ENCODE data around the gene KRT84.
A peak's percentile ranks its signal among the peaks of the same experiment; 100 is the strongest.

KRT84 gene

GRCh38 chr12:52378091-52378490, 7.4 kb downstream of the KRT84 start:
- no peaks in the 10 kb centered on the region for H3K36me3 ChIP-seq (ENCODE audit: insufficient read depth)
- H4K20me1 ChIP-seq (ENCODE audit: insufficient read depth): no peaks in the 10 kb centered on the region
- no peak overlapping the region for H3K4me2 ChIP-seq
- H3K4me3 ChIP-seq (IDR thresholded peaks at IDR 0.05; ENCODE audit: insufficient read depth, low read depth, low read length): no peak overlapping the region
- H2AFZ ChIP-seq (ENCODE audit: low read depth): no peak overlapping the region
- no peaks in the 10 kb centered on the region for H3K79me2 ChIP-seq (ENCODE audit: insufficient read depth, low read depth)
- TF ChIP-seq, protein P1, sequence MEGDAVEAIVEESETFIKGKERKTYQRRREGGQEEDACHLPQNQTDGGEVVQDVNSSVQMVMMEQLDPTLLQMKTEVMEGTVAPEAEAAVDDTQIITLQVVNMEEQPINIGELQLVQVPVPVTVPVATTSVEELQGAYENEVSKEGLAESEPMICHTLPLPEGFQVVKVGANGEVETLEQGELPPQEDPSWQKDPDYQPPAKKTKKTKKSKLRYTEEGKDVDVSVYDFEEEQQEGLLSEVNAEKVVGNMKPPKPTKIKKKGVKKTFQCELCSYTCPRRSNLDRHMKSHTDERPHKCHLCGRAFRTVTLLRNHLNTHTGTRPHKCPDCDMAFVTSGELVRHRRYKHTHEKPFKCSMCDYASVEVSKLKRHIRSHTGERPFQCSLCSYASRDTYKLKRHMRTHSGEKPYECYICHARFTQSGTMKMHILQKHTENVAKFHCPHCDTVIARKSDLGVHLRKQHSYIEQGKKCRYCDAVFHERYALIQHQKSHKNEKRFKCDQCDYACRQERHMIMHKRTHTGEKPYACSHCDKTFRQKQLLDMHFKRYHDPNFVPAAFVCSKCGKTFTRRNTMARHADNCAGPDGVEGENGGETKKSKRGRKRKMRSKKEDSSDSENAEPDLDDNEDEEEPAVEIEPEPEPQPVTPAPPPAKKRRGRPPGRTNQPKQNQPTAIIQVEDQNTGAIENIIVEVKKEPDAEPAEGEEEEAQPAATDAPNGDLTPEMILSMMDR (conservative IDR thresholded peaks at IDR 0.05; ENCODE audit: low read depth, low read length): no peak
- H3K27me3 ChIP-seq (ENCODE audit: insufficient read depth, low read depth): peaks cover 37% of the 10 kb centered on the region; the same call in 1 of the 2 replicates
- no peak overlapping the region for H3K9ac ChIP-seq
- no peak overlapping the region for H3K27ac ChIP-seq
- H3K4me1 ChIP-seq (ENCODE audit: low read depth, poor library complexity, severe bottlenecking): no peaks in the 10 kb centered on the region

DNA sequence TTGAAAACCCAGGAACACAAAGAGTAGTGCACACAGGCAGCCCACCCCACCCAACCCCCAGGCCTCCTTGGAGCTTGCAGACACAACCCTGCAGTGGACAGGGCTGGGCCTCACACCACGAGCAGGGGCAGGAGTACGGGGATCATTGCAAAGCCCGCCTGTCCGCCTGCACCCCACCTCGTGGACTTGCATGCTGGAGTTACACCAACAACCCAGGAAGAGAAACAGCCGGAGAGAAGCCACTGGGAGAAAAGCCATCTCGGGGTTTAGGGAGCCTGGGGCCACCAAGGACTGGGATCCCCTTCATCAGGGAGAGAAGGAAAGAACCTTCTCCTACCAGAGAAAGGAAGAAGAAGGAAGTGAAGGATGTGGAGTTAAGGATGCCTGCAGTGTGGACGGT, 8.2 kb downstream of the KRT84 start:
- H3K79me2 ChIP-seq (ENCODE audit: insufficient read depth, low read depth): no peaks in the 10 kb centered on the region
- TF ChIP-seq, protein P1 (conservative IDR thresholded peaks at IDR 0.05; ENCODE audit: low read depth, low read length): no peak
- no peak overlapping the region for H3K9ac ChIP-seq
- no peak overlapping the region for H3K4me3 ChIP-seq (IDR thresholded peaks at IDR 0.05; ENCODE audit: insufficient read depth, low read depth, low read length)
- H3K36me3 ChIP-seq (ENCODE audit: insufficient read depth): no peaks in the 10 kb centered on the region
- no peaks in the 10 kb centered on the region for H3K4me1 ChIP-seq (ENCODE audit: low read depth, poor library complexity, severe bottlenecking)
- no peak overlapping the region for H3K4me2 ChIP-seq
- no peak overlapping the region for H3K27ac ChIP-seq
- no peak overlapping the region for H2AFZ ChIP-seq (ENCODE audit: low read depth)
- H4K20me1 ChIP-seq (ENCODE audit: insufficient read depth): no peaks in the 10 kb centered on the region
- peaks cover 29% of the 10 kb centered on the region; the same call in 1 of the 2 replicates for H3K27me3 ChIP-seq (ENCODE audit: insufficient read depth, low read depth)

- Histone ChIP-seq H3K9ac (no peak overlapping the region), H3K4me2 (no peak overlapping the region), H3K4me1 (ENCODE audit: low read depth, poor library complexity, severe bottlenecking) (no peaks in the 10 kb centered on the region), H3K36me3 (ENCODE audit: insufficient read depth) (no peaks in the 10 kb centered on the region), H4K20me1 (ENCODE audit: insufficient read depth) (no peaks in the 10 kb centered on the region), H3K4me3 (IDR thresholded peaks at IDR 0.05; ENCODE audit: insufficient read depth, low read depth, low read length) (no peak overlapping the region), H3K79me2 (ENCODE audit: insufficient read depth, low read depth) (no peaks in the 10 kb centered on the region), H2AFZ (ENCODE audit: low read depth) (no peak overlapping the region), H3K27me3 (ENCODE audit: insufficient read depth, low read depth) (peaks cover 57% of the 10 kb centered on the region; the same call in 1 of the 2 replicates), H3K27ac (no peak overlapping the region)
- TF ChIP-seq, protein P1 (conservative IDR thresholded peaks at IDR 0.05; ENCODE audit: low read depth, low read length): peak; percentile 71
Measured at GRCh38 chr12:52372216-52373154, 13.0 kb downstream of the KRT84 start.

DNA sequence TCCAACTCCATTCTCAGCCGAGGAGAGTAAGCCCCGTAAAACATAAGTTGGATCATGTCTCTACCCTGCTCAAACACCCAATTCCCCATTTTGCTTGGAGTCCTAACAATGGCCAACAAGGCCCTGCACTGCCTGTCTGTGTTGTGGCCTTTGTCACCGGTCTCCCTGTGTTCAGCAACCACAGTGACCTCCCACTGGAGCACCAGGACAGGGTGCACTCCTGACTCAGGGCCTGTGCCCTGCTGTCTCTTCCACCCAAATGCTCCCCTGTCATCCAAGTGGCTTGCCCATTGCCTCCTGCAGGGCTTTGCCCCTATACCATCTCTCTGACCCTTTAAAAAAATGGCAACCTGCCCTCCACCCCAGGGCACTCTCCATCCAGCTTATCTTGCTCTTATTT, 13.7 kb downstream of the KRT84 start:
- H3K36me3 ChIP-seq (ENCODE audit: insufficient read depth): no peaks in the 10 kb centered on the region
- H3K4me3 ChIP-seq (IDR thresholded peaks at IDR 0.05; ENCODE audit: insufficient read depth, low read depth, low read length): no peak overlapping the region
- H3K9ac ChIP-seq: no peak overlapping the region
- H4K20me1 ChIP-seq (ENCODE audit: insufficient read depth): no peaks in the 10 kb centered on the region
- no peaks in the 10 kb centered on the region for H3K4me1 ChIP-seq (ENCODE audit: low read depth, poor library complexity, severe bottlenecking)
- no peaks in the 10 kb centered on the region for H3K79me2 ChIP-seq (ENCODE audit: insufficient read depth, low read depth)
- no peak overlapping the region for H2AFZ ChIP-seq (ENCODE audit: low read depth)
- H3K4me2 ChIP-seq: no peak overlapping the region
- peaks cover 62% of the 10 kb centered on the region; the same call in 1 of the 2 replicates for H3K27me3 ChIP-seq (ENCODE audit: insufficient read depth, low read depth)
- TF ChIP-seq, protein P1 (conservative IDR thresholded peaks at IDR 0.05; ENCODE audit: low read depth, low read length): no peak
- H3K27ac ChIP-seq: no peak overlapping the region
